ENCODE results near the gene NOS3.

Gene NOS3

GRCh38 chr7:150959739-150960734 is 30.8 kb upstream of the NOS3 start:
- H3K4me3 ChIP-seq (ENCODE audit: low read depth, low read length), result no peak overlapping the region
- no peak for DNase-seq (ENCODE audit: low read depth)
- no peak for TF ChIP-seq CTCF (IDR thresholded peaks at IDR 0.05; ENCODE audit: control insufficient read depth, extremely low read depth, insufficient read depth)

- H3K4me3 ChIP-seq (ENCODE audit: low read depth, low read length), result no peak overlapping the region
- no peak for DNase-seq (ENCODE audit: low read depth)
- TF ChIP-seq CTCF (IDR thresholded peaks at IDR 0.05; ENCODE audit: control insufficient read depth, extremely low read depth, insufficient read depth), result no peak
These were observed 29.1 kb upstream of the NOS3 start for GRCh38 chr7:150961510-150962289.

GRCh38 chr7:150962290-150962552 is 28.6 kb upstream of the NOS3 start:
- DNase-seq (ENCODE audit: low read depth), result no peak
- H3K4me3 ChIP-seq (ENCODE audit: low read depth, low read length), result no peak overlapping the region
- no peak for TF ChIP-seq CTCF (IDR thresholded peaks at IDR 0.05; ENCODE audit: control insufficient read depth, extremely low read depth, insufficient read depth)

DNA sequence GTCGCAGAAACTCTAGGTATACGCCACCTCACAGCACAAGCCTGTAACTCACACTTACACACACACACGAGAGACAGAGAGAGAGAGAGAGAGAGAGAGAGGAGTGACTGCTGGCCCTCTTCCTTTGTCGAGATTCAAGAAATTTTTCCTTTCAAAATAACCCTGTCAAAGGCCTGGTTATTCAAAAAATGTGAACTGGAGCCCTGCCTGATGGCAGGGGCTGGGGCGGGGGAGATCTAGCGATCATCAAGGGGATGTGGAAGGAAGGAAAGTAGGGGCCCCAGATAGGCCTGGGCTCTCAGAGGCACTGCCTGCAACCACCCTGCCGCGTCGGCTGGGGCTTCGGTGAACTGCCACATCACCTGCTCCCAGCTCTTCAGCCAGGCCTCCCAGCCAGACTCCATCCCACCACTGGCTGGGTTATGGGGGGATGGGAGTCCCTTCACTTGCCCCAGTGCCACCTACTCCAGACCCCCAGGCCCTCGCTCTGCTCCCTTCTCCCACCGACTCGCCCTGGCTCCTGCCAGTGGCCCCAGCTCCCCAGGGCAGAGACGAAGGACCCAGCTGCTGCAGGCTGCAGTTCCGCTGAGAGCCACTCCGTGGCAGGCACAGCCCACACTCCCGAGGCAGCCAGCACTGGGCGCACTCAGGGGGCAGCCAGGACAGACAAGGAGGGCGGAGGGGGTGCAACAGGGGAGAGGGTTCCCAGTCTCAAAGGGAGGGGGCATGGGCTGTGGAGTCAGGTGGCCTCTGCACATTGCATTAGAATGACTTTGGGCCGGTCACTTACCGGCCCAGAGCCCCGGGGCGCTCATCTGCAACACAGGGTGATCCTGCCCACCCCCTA is 28.0 kb upstream of the NOS3 start:
- no peak for DNase-seq (ENCODE audit: low read depth)
- TF ChIP-seq CTCF (IDR thresholded peaks at IDR 0.05; ENCODE audit: control insufficient read depth, extremely low read depth, insufficient read depth), result peak; percentile 67
- no peak overlapping the region for H3K4me3 ChIP-seq (ENCODE audit: low read depth, low read length)

GRCh38 chr7:150963707-150964559 is 26.9 kb upstream of the NOS3 start:
- H3K4me3 ChIP-seq (ENCODE audit: low read depth, low read length), result no peak overlapping the region
- no peak for TF ChIP-seq CTCF (IDR thresholded peaks at IDR 0.05; ENCODE audit: control insufficient read depth, extremely low read depth, insufficient read depth)
- no peak for DNase-seq (ENCODE audit: low read depth)

- no peak for DNase-seq (ENCODE audit: low read depth)
- no peak for TF ChIP-seq CTCF (IDR thresholded peaks at IDR 0.05; ENCODE audit: control insufficient read depth, extremely low read depth, insufficient read depth)
- no peak overlapping the region for H3K4me3 ChIP-seq (ENCODE audit: low read depth, low read length)
These were observed 26.2 kb upstream of the NOS3 start for GRCh38 chr7:150964593-150965111.
